Measurements from ENCODE around the gene XYLB.

Gene XYLB

GRCh38 chr3:38325256-38325655 lies 21.3 kb upstream of the XYLB start:
- no peak for DNase-seq

GRCh38 chr3:38327335-38328009 lies 19.1 kb upstream of the XYLB start:
- no peak for DNase-seq

- DNase-seq: no peak
Observed at GRCh38 chr3:38331257-38332022, 15.1 kb upstream of the XYLB start.

GRCh38 chr3:38332201-38332600 lies 14.4 kb upstream of the XYLB start:
- no peak for DNase-seq

GRCh38 chr3:38334142-38335055 lies 12.2 kb upstream of the XYLB start:
- no peak for DNase-seq

GRCh38 chr3:38335263-38335662 lies 11.3 kb upstream of the XYLB start:
- DNase-seq: no peak

GRCh38 chr3:38337703-38338102 lies 8.9 kb upstream of the XYLB start:
- DNase-seq: no peak

- no peak for DNase-seq
Observed at GRCh38 chr3:38343797-38344594, 2.6 kb upstream of the XYLB start.

GRCh38 chr3:38345879-38346586 lies 552 bp upstream of the XYLB start:
- DNase-seq: no peak

- no peak for DNase-seq
Observed at GRCh38 chr3:38347421-38348200, 1.0 kb downstream of the XYLB start.

- DNase-seq: no peak
Observed at GRCh38 chr3:38348903-38349302, 2.3 kb downstream of the XYLB start.

GRCh38 chr3:38349684-38350359 lies 3.2 kb downstream of the XYLB start:
- no peak for DNase-seq

GRCh38 chr3:38353151-38353550 lies 6.6 kb downstream of the XYLB start:
- no peak for DNase-seq

- peak; percentile 64 for DNase-seq
Observed at GRCh38 chr3:38354588-38355330, 8.2 kb downstream of the XYLB start.

GRCh38 chr3:38359038-38359437 lies 12.5 kb downstream of the XYLB start:
- DNase-seq: no peak

GRCh38 chr3:38360345-38360744 lies 13.8 kb downstream of the XYLB start:
- no peak for DNase-seq

- no peak for DNase-seq
Observed at GRCh38 chr3:38361496-38361895, 14.9 kb downstream of the XYLB start.

GRCh38 chr3:38362825-38363224 lies 16.2 kb downstream of the XYLB start:
- no peak for DNase-seq

- no peak for DNase-seq
Observed at GRCh38 chr3:38364721-38365400, 18.3 kb downstream of the XYLB start.

Data from NCI-H69 (cell line).